ENCODE measurements around the gene BSDC1.

DNA sequence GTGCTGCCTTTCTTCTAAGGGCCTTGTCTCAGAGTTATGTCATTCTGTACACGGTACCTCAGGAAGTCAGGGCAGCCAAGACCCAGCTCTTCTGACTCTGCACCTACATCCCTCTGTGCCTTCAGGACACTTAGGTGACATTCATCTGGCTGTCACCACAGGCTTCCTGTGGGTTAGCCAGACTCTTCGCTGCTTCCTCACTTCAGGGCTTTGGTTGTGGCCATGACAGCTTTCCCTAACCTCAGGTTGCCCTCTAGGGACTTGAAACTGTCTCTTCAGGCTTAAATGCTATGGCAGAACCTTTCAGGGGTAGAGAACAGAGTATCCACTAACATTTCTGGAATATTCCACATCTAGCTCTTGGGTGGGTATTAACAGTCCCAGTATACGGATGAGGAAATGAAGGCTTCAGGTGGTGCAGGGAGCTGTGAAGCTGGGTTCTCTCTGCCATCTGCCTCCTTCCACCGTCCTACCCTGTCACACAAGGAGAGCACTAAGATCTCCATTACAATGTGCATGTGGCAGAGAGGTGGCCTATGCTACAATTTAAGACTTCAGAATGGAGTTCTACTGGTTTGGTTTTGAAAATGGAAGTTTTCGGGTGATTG lies 22.0 kb downstream of the BSDC1 start:
- TF ChIP-seq, protein P1, sequence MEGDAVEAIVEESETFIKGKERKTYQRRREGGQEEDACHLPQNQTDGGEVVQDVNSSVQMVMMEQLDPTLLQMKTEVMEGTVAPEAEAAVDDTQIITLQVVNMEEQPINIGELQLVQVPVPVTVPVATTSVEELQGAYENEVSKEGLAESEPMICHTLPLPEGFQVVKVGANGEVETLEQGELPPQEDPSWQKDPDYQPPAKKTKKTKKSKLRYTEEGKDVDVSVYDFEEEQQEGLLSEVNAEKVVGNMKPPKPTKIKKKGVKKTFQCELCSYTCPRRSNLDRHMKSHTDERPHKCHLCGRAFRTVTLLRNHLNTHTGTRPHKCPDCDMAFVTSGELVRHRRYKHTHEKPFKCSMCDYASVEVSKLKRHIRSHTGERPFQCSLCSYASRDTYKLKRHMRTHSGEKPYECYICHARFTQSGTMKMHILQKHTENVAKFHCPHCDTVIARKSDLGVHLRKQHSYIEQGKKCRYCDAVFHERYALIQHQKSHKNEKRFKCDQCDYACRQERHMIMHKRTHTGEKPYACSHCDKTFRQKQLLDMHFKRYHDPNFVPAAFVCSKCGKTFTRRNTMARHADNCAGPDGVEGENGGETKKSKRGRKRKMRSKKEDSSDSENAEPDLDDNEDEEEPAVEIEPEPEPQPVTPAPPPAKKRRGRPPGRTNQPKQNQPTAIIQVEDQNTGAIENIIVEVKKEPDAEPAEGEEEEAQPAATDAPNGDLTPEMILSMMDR (conservative IDR thresholded peaks at IDR 0.05; ENCODE audit: low read length) = peak; percentile 72
- TF ChIP-seq EZH2phosphoT487 (IDR thresholded peaks at IDR 0.05; ENCODE audit: borderline replicate concordance) = no peak

All from Loucy (cell line).